ENCODE results near the gene TP53TG3C. TPM values are rescaled to one million over a fixed set of nuclear protein-coding genes. Genes with fewer than 3 reads are reported as not detected.
"Not testable (repeated sequence)": the region's sequence is repeated elsewhere in the genome, so short reads cannot be mapped to it uniquely, and the experiment has no call there.

The TP53TG3C gene, protein sequence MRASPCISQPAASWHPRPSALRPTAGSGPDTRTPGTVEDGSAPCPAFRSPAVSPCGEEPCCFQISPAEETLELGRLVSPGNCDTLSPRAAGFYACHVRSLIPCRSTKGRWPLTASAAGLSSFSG
- not detected for total RNA-seq

DNA sequence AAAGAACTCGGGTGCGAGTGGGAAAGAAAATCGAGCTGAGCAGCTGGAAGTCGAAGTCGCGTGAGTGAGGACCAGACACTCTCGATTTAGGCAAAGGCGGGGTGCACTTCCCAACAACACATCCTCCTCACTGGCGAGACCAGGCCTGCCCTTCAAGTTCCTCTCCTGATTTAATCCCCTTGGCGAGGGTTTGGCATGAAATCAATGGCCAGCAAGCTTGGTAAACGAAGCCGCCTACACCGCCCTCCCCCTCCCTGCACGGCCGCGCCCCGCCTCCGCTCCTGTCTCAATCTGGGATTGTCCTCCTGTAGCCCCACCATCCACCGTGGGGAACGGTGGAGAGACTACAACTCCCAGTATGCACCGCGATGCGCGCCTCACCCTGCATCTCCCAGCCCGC lies at the start of gene TP53TG3C:
Gene TP53TG3C, plus strand, starts transcription at position 301 of the 400 bp plus-strand sequence. Its CDS starts 68 bp downstream, at position 369.
- not testable (repeated sequence) for DNase-seq (ENCODE audit: low read depth in 2 of 3, low spot score in 2 of 3)

Small RNAs within 50 kb of the gene (small RNA-seq; reads per million reads assigned to genes)
- not detected for gene AC138869.1

Other genes starting within 250 kb of the TP53TG3C start
- gene TP53TG3E, start 110.1 kb downstream of the TP53TG3C start, total RNA-seq, result under 0.01 TPM
- not detected for gene TP53TG3B, start 166.6 kb downstream of the TP53TG3C start, total RNA-seq